Fibroblast of skin of left quadriceps (primary cell): Measurements from ENCODE around the gene CTCF.

Source experiments
- DNase-seq, 2 experiments: peaks; one replicate each; pipeline ENCODE4 v3.0.0-alpha.2; 2013; ENCODE audit warnings: low read depth in 2 of 2

CTCF gene

DNA sequence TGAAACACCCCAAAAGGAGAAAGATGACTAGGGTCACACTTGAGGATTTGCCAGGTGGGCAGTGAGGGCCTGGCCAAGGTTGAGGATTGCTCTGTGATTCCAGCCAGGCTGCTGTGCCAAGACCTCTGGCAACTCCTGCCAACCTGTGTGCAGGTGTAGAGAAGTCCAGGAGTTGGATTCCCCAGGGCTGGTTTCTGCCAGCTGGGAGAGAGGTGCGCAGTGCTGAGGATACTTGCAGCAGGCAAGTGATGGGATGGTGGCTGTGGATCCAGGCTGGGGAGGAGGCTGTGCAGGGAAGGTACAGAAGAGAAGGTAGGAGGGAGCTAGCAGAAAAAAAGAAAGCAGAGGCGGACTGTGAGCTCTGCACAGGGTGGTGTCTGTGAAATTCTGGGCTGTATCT is 27.1 kb upstream of the CTCF start:
- DNase-seq: no peak

GRCh38 chr16:67537270-67537635 is 25.1 kb upstream of the CTCF start:
- no peak for DNase-seq

DNA sequence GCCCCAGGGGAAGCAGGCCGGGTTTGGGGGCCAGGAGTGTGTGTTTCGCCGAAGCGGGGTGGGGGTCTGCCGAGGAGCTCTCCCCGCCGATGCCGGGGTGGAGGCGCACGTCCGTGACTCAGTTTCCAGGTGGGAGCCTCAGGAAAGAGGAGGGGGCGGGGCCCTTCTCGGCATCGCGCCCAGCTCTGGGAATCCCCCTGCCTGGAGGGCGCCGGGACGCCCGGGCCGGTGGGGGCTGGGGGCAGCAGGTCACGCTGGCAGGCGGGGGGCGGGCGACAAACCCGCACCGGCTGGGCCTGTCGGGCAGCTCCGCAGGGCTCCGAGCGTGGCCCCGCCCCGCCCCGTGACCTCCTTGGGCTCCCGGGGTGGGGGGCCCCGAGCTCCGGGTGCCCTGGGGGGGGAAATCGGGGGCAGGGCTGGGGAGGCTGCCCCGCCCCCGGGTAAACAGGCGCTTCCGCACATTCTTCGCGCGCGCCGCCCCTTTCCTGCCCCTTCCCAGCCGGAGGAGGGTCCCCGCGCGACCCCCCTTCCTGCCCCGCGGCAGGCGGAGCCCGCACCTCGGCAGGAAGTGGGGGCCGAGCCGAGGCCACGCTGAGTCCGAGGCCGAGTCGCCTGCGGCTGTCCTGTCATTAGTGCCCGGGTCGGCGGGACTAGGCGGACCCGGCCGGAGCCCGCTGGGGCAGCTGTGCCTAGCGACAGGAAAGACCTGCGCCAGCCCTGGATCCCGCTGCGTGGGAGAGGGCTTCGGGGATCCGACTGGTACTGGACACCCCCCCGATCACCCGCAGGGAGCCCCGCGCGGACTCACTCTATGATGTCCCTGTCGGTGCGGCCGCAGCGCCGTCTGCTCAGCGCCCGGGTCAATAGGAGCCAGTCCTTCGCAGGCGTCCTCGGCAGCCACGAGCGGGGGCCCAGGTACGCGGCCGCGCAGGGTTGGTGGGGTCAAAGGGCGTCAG is 24.4 kb upstream of the CTCF start:
- no peak for DNase-seq

GRCh38 chr16:67538666-67539101 is 23.6 kb upstream of the CTCF start:
- no peak for DNase-seq

- no peak for DNase-seq
Measured at GRCh38 chr16:67539271-67539670, 23.1 kb upstream of the CTCF start.

GRCh38 chr16:67539691-67540635 is 22.4 kb upstream of the CTCF start:
- DNase-seq: no peak

GRCh38 chr16:67540756-67541155 is 21.6 kb upstream of the CTCF start:
- DNase-seq: no peak

- no peak for DNase-seq
Measured at GRCh38 chr16:67541391-67542263, 20.7 kb upstream of the CTCF start.

DNA sequence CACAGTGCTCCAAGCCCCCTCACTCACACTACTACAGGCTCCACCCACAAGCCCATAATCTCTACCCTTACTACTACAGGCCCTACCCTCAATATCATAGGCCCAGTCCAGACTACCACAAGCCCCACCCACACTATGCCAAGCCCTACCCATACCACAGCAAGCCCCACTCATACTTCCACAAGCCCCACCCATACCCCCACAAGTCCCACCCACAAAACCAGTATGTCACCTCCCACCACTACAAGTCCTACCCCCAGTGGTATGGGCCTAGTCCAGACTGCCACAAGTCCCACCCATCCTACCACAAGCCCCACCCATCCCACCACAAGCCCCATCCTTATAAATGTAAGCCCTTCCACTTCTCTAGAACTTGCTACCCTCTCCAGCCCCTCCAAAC is 19.9 kb upstream of the CTCF start:
- no peak for DNase-seq

DNA sequence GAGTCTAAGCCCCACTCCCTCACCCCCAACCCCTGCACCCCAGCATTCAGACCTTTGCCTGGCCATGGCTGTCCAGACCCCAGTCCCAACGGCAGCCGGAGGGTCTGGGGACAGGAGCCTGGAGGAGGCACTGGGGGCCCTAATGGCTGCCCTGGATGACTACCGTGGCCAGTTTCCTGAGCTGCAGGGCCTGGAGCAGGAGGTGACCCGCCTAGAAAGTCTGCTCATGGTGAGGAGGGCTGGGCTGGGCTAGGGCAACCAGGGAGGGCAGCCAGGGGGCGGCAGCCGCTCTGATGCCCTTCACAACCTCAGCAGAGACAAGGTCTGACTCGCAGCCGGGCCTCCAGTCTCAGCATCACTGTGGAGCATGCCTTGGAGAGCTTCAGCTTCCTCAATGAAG is 19.3 kb upstream of the CTCF start:
- DNase-seq: no peak

- no peak for DNase-seq
Measured at GRCh38 chr16:67543582-67543981, 18.7 kb upstream of the CTCF start.

DNA sequence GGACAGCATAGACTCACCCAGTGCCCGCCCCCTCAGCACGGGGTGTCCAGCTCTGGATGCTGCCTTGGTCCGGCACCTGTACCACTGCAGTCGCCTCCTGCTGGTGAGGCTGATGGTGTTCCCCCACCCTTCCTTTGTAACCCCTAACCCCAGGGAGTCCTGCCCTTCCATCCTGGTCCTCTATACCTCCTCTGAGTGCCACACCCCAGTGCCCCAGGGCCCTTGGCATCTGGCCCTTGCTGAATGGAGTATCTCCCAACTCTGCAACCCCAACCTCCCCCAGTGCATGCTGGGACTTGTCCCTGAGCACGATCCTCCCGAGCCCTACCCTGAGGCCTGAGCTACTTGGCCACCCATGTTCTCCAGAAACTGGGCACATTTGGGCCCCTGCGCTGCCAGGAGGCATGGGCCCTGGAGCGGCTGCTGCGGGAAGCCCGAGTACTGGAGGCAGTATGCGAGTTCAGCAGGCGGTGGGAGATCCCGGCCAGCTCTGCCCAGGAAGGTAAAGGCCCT is 17.9 kb upstream of the CTCF start:
- no peak for DNase-seq

GRCh38 chr16:67544844-67545664 is 17.3 kb upstream of the CTCF start:
- DNase-seq: no peak

GRCh38 chr16:67545665-67546024 is 16.7 kb upstream of the CTCF start:
- no peak for DNase-seq

DNA sequence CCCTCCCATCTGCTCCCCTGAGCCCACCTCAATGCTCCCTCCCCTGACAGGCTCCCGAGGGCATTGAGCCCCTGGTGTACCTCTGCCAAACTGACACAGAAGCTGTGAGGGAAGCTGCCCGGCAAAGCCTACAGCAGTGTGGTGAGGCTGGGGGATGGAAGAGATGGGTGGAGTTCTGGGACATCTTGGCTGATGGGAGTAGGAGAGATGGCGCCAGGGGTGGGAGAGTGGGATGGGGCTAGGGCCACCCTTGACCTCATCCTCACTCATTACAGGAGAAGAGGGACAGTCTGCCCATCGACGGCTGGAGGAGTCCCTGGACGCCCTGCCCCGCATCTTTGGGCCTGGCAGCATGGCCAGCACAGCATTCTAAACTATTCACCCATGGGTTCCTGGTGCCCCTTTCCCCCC is 16.2 kb upstream of the CTCF start:
- no peak for DNase-seq

DNA sequence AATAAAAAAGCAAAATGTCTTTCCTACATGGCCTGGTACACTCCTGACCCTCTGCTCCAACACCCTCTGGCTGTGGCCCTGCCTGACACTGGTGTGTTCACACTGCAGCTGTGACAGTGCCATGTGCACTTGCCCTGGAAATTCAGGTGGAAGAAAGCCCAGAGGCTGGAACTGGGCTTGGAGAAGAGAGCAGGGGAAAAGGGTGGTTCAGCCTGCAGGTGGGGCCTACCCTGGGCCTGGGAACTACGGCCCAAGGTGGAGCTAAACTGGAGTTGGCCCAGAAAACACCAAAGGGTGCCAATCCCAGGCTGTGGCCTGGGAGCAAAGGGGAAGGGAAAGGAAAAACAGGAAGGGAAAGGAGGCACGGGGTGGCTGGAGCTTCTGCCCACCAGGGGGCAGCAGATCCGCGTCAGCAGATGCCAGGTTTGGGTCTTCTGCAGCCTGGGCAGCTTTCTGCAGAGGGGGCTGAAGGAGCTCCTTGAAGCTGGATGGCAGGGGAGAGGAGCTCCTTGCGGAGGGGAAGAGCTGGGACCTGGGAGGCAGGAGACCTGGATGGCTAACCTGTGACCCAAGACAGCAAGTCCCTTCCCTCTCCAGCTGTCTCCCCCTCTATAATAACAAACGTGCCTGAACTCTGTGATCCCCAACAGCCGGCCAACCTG is 15.4 kb upstream of the CTCF start:
- no peak for DNase-seq

DNA sequence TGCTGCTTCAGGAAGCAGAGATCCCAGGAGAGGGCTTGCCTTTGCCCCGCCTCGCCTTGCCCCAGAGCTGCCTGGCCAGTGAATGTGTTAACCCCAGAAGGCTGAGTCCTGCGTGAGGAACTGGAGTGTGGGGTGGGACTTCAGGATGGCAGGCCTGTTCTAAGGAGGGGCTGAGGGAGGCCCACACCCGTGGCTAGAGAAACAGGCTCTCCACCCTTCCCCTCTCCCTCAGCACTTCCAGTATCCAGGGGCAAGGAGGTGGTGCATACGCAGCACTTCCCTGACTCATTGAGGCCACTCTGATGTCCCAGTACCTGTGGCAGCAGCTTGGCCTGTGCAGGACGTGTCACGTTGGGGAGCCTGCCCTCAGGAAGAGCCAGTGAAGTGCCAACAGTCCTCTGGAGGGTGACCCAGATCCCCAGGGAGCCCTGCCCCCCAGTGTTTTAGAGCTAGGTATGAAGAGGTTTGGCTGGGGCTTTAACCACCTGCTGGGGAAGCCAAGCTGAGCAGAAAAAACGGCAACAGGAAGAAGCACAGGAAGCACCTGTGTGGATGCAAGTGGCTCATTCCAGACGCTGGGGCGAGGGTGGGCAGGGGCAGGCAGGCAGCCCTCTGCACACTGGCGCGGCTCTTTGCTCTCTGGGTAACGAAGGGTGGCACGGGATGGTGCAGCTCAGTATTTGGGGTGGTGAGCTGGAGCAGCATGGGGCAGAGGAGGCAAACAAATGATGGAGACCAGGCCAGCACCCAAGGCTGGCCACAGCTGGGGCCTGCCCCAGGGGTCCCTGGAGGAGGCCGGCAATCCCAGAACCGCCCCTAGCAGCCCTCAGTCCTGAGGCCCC is 14.7 kb upstream of the CTCF start:
- DNase-seq: no peak

DNA sequence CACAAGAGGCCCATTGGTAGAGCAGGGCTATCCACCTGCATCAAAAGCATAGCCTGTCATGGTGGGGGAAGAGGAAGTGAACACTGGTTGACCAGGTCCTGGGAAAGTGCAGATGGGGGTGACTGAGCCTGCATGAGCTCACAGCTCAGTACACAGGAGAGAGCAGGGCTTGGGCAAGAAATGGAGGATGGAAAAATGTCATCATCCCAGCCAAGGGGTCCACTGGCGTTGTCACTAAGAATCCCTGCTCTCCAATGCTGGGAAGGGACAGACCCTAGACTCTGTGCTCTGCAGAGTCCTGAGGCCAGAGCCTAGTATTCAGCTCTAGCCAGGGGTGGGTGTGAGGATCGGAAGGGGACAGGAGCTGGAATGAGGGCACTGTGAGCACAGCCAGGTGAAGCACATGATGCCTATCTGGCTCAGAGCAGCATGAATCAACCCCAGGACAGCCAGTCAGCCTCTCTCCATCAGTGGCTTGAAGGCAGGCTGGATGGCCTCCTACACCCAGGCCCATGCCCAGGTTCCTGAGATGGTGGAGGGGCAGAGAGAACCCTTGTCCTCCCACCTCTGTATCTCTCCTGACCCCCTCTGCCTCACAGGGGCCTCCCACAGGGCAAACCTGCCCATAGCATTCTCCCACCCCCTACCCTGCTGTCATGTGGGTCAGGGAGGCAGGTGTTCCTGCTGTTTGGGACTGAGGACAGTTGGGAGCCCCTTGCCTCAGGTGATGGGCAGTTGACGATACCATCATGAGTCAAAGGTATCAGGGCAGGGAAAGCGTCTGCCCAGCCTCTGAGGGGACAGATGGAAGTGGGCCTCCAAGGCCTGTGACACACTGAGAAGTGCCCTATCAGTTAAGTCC is 13.8 kb upstream of the CTCF start:
- DNase-seq: no peak
